Neural cell (in vitro differentiated cells): Measurements from ENCODE around the gene PRKCZ. TPM values are rescaled to one million over a fixed set of nuclear protein-coding genes. Genes with fewer than 3 reads are reported as not detected.

Experiments
- H2AFZ ChIP-seq: fragments of 200-600, 300-800 bp; sonication (generic), shearing (Covaris generic); 2 replicates; pipeline ENCODE4 v1.6.0; 2014; ENCODE audit warnings: low read depth, mild to moderate bottlenecking, antibody characterized with exemption, low read length, moderate library complexity
- H3F3A ChIP-seq: fragments of 200-600 bp; shearing (Covaris generic); 2 replicates; pipeline ENCODE4 v1.6.1; 2016; ENCODE audit warnings: mild to moderate bottlenecking, moderate library complexity, mixed read lengths, antibody characterized with exemption, low read length; ENCODE audit not compliant: insufficient read depth, poor library complexity, severe bottlenecking
- H3K27ac ChIP-seq: fragments of 200-600, 300-800 bp; sonication (generic), shearing (Covaris generic); 2 replicates; pipeline ENCODE4 v1.5.1; 2014; ENCODE audit warnings: mild to moderate bottlenecking, low read length, moderate library complexity
- H3K27me3 ChIP-seq: fragments of 300-800, 200-600 bp; sonication (generic), shearing (Covaris generic); 2 replicates; pipeline ENCODE4 v1.6.0; 2014; ENCODE audit warnings: mild to moderate bottlenecking, low read depth, low read length, moderate library complexity; ENCODE audit not compliant: insufficient read depth
- H3K36me3 ChIP-seq: fragments of 300-800, 200-600 bp; sonication (generic), shearing (Covaris generic); 2 replicates; pipeline ENCODE4 v1.5.1; 2014; ENCODE audit warnings: mild to moderate bottlenecking, antibody characterized with exemption, low read length, moderate library complexity; ENCODE audit not compliant: insufficient read depth
- H3K4me2 ChIP-seq: fragments of 300-800, 200-600 bp; sonication (generic), shearing (Covaris generic); 2 replicates; pipeline ENCODE4 v1.6.0; 2014; ENCODE audit warnings: mild to moderate bottlenecking, low read length
- H3K4me3 ChIP-seq: fragments of 300-800, 200-600 bp; sonication (generic), shearing (Covaris generic); 2 replicates; pipeline ENCODE4 v1.5.1; 2014; ENCODE audit warnings: mild to moderate bottlenecking, low read length, moderate library complexity
- H3K79me2 ChIP-seq: fragments of 200-600 bp; shearing (Covaris generic); replicated peaks from 2 replicates; pipeline ENCODE4 v1.6.0; 2014; ENCODE audit warnings: mild to moderate bottlenecking, low read length, moderate library complexity; ENCODE audit not compliant: insufficient read depth
- H3K9ac ChIP-seq: fragments of 300-800, 200-600 bp; sonication (generic), shearing (Covaris generic); 2 replicates; pipeline ENCODE4 v1.6.1; 2016; ENCODE audit warnings: mild to moderate bottlenecking, low read length, mixed read lengths
- H3K9me2 ChIP-seq: fragments of 200-600 bp; shearing (Covaris generic); 2 replicates; pipeline ENCODE4 v1.6.1; 2016; ENCODE audit warnings: mild to moderate bottlenecking, low read length, mixed read lengths; ENCODE audit not compliant: insufficient read depth
- H3K9me3 ChIP-seq: fragments of 200-600, 300-800 bp; sonication (generic), shearing (Covaris generic); 2 replicates; pipeline ENCODE4 v1.6.1; 2016; ENCODE audit warnings: mild to moderate bottlenecking, mixed run types, low read length, moderate library complexity, mixed read lengths
- H4K20me1 ChIP-seq: fragments of 200-600 bp; shearing (Covaris generic); 2 replicates; pipeline ENCODE4 v1.6.1; 2016; ENCODE audit warnings: mild to moderate bottlenecking, mixed run types; ENCODE audit not compliant: insufficient read depth
- EP300 ChIP-seq: fragments of 450-650 bp; conservative IDR thresholded peaks from 2 replicates; pipeline ENCODE4 v1.6.1; 2014; ENCODE audit warnings: antibody characterized with exemption, mild to moderate bottlenecking, moderate library complexity; ENCODE audit not compliant: poor library complexity, severe bottlenecking
- EZH2 ChIP-seq: fragments of 200-600, 300-800 bp; shearing (Covaris generic), sonication (generic); IDR thresholded peaks from 2 replicates; pipeline ENCODE4 v1.6.1; 2014; ENCODE audit warnings: antibody characterized with exemption, low read length, borderline replicate concordance, mild to moderate bottlenecking; ENCODE audit not compliant: insufficient read depth, poor library complexity, severe bottlenecking
- MXI1 ChIP-seq: fragments of 450-650 bp; conservative IDR thresholded peaks from 2 replicates; pipeline ENCODE4 v1.6.1; 2014; ENCODE audit warnings: antibody characterized with exemption, mild to moderate bottlenecking; ENCODE audit not compliant: poor library complexity, severe bottlenecking
- POLR2AphosphoS5 ChIP-seq: IDR thresholded peaks from 2 replicates; pipeline ENCODE4 v1.6.1; 2012
- RAD21 ChIP-seq: fragments of 450-650 bp; conservative IDR thresholded peaks from 2 replicates; pipeline ENCODE4 v1.6.1; 2014; ENCODE audit warnings: antibody characterized with exemption, mild to moderate bottlenecking, moderate library complexity
- SMC3 ChIP-seq: fragments of 450-650 bp; conservative IDR thresholded peaks from 2 replicates; pipeline ENCODE4 v1.6.1; 2014; ENCODE audit warnings: antibody characterized with exemption, mild to moderate bottlenecking, moderate library complexity; ENCODE audit not compliant: poor library complexity
- TAF1 ChIP-seq: IDR thresholded peaks from 2 replicates; pipeline ENCODE4 v1.6.1; 2012; ENCODE audit warnings: low read depth
- polyA plus RNA-seq: library from polyadenylated mRNA; depleted of rRNA; stranded (reverse); fragments of >200 nt; gene quantifications from 2 replicates; pipeline ENCODE4 v1.2.3, GENCODE V29; 2014
- TF ChIP-seq, protein P1 (sequence below): IDR thresholded peaks from 2 replicates; pipeline ENCODE4 v1.6.1; 2012; ENCODE audit warnings: borderline replicate concordance
- TF ChIP-seq, protein P2 (sequence below): fragments of 450-650 bp; IDR thresholded peaks from 2 replicates; pipeline ENCODE4 v1.5.1; 2014; ENCODE audit warnings: antibody characterized with exemption, mild to moderate bottlenecking, moderate library complexity; ENCODE audit not compliant: poor library complexity, severe bottlenecking

The PRKCZ gene
- polyA plus RNA-seq, 1 donor from 2014 or later: 54.9 TPM

DNA sequence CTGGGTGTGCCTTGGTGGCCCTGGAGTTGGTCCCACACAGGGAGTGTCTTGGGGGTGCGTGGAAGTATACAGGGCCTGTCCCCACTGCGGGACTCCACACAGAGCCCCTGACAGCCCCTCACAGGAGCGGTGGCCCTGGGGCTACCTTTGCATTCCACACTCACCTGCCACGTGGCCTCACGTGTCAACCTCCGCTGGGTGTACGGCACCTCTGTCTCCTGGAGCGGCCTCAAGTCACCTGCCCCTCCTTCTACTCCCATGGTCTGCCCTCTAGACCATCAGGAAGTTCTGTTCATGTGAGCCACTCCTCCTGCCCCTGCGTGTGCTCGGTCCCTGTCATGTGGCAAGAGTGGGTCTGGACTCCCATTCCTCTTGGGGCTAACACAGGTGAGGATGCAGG lies 85.7 kb downstream of the PRKCZ start:
- H3K9ac ChIP-seq: no peak overlapping the region
- H3K9me3 ChIP-seq: no peaks in the 10 kb centered on the region
- no peak overlapping the region for H3K27ac ChIP-seq
- H3K9me2 ChIP-seq: no peaks in the 10 kb centered on the region
- H3K36me3 ChIP-seq: no peaks in the 10 kb centered on the region
- TF ChIP-seq EZH2 (no peak), SMC3 (no peak), TAF1 (no peak), RAD21 (no peak), POLR2AphosphoS5 (no peak), EP300 (no peak), MXI1 (no peak)
- TF ChIP-seq, protein P1, sequence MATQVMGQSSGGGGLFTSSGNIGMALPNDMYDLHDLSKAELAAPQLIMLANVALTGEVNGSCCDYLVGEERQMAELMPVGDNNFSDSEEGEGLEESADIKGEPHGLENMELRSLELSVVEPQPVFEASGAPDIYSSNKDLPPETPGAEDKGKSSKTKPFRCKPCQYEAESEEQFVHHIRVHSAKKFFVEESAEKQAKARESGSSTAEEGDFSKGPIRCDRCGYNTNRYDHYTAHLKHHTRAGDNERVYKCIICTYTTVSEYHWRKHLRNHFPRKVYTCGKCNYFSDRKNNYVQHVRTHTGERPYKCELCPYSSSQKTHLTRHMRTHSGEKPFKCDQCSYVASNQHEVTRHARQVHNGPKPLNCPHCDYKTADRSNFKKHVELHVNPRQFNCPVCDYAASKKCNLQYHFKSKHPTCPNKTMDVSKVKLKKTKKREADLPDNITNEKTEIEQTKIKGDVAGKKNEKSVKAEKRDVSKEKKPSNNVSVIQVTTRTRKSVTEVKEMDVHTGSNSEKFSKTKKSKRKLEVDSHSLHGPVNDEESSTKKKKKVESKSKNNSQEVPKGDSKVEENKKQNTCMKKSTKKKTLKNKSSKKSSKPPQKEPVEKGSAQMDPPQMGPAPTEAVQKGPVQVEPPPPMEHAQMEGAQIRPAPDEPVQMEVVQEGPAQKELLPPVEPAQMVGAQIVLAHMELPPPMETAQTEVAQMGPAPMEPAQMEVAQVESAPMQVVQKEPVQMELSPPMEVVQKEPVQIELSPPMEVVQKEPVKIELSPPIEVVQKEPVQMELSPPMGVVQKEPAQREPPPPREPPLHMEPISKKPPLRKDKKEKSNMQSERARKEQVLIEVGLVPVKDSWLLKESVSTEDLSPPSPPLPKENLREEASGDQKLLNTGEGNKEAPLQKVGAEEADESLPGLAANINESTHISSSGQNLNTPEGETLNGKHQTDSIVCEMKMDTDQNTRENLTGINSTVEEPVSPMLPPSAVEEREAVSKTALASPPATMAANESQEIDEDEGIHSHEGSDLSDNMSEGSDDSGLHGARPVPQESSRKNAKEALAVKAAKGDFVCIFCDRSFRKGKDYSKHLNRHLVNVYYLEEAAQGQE: no peak
- TF ChIP-seq, protein P2, sequence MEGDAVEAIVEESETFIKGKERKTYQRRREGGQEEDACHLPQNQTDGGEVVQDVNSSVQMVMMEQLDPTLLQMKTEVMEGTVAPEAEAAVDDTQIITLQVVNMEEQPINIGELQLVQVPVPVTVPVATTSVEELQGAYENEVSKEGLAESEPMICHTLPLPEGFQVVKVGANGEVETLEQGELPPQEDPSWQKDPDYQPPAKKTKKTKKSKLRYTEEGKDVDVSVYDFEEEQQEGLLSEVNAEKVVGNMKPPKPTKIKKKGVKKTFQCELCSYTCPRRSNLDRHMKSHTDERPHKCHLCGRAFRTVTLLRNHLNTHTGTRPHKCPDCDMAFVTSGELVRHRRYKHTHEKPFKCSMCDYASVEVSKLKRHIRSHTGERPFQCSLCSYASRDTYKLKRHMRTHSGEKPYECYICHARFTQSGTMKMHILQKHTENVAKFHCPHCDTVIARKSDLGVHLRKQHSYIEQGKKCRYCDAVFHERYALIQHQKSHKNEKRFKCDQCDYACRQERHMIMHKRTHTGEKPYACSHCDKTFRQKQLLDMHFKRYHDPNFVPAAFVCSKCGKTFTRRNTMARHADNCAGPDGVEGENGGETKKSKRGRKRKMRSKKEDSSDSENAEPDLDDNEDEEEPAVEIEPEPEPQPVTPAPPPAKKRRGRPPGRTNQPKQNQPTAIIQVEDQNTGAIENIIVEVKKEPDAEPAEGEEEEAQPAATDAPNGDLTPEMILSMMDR: no peak
- H3K79me2 ChIP-seq: no peaks in the 10 kb centered on the region
- no peak overlapping the region for H2AFZ ChIP-seq
- no peaks in the 10 kb centered on the region for H3F3A ChIP-seq
- H4K20me1 ChIP-seq: no peaks in the 10 kb centered on the region
- no peak overlapping the region for H3K4me2 ChIP-seq
- H3K4me3 ChIP-seq: no peak overlapping the region
- no peaks in the 10 kb centered on the region for H3K27me3 ChIP-seq

DNA sequence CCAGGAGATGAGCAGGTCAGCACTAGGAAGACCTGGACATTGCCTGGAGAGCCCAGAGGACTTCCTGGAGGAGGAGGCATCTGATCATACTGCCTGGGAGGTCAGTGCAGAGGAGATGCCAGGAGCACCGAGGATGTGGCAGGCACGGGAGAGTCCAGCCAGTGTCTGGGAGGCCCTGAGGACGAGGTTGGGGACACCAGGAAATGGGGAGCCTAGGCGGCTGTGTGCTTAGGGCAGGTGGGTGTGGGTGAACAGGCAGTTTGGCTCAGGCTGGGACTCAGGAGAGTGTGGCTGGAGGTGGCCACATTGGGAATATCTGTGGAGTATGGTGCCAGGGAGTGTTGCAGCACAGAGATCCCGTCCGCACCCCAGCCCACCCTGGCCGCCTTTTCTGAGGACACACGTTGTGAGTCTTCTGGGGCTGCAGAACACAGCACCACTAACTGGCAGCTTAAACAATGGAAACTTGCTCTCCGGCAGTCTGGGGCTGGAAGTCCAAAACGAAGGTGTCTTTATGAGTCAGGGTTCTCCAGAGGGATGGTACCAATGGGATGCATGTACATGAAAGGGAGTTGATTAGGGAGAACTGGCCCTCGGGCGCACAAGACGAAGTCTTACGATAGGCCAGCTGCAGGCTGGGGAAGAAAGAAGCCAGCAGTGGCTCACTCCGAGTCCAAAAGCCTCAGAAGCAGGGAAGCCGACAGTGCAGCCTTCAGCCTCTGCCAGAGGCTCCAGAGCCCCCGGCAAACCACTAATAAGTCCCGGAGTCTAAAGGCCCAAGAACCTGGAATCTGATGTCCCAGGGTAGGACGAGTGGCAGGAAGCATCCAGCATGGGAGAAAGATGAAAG lies 86.4 kb downstream of the PRKCZ start:
- Histone ChIP-seq H3F3A (no peaks in the 10 kb centered on the region), H3K9ac (no peak overlapping the region), H2AFZ (no peak overlapping the region), H3K9me2 (no peaks in the 10 kb centered on the region), H3K36me3 (no peaks in the 10 kb centered on the region), H3K79me2 (no peaks in the 10 kb centered on the region), H3K4me3 (no peak overlapping the region), H3K27ac (no peak overlapping the region), H3K4me2 (no peak overlapping the region), H4K20me1 (no peaks in the 10 kb centered on the region), H3K9me3 (no peaks in the 10 kb centered on the region), H3K27me3 (no peaks in the 10 kb centered on the region)
- TF ChIP-seq POLR2AphosphoS5 (no peak), SMC3 (no peak)
- TF ChIP-seq, protein P1: no peak
